Measurements from ENCODE around the gene NOP9.

DNA sequence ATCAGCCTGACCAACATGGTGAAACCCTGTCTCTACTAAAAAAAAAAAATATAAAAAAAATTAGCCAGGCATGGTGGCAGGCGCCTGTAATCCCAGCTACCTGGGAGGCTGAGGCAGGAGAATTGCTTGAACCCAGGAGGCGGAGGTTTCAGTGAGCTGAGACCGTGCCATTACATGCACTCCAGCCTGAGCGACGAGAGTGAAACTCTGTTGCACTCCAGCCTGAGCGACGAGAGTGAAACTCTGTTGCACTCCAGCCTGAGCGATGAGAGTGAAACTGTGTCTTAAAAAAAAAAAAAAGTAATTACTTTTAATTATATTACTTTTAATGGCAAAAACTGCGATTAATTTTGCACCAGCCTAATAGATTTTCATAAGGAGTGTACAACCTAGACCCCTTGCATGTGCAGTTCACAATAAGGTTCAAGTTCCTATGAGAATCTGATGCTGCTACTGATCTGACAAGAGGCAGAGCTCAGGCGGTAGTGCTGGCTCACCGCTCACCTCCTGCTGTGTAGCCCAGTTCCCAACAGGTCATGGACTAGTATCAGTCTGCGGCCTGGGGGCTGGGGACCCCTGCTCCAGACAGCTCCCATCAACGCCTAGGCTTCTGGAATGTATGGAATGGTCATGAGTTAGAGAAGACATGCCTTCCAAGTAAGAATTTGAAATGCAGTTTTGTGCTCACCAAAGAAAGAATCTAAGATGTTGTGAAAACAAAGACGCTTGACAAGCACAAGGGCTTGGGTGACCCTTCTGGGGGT, 21.7 kb downstream of the NOP9 start:
- TF ChIP-seq, protein P1, sequence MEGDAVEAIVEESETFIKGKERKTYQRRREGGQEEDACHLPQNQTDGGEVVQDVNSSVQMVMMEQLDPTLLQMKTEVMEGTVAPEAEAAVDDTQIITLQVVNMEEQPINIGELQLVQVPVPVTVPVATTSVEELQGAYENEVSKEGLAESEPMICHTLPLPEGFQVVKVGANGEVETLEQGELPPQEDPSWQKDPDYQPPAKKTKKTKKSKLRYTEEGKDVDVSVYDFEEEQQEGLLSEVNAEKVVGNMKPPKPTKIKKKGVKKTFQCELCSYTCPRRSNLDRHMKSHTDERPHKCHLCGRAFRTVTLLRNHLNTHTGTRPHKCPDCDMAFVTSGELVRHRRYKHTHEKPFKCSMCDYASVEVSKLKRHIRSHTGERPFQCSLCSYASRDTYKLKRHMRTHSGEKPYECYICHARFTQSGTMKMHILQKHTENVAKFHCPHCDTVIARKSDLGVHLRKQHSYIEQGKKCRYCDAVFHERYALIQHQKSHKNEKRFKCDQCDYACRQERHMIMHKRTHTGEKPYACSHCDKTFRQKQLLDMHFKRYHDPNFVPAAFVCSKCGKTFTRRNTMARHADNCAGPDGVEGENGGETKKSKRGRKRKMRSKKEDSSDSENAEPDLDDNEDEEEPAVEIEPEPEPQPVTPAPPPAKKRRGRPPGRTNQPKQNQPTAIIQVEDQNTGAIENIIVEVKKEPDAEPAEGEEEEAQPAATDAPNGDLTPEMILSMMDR (IDR thresholded peaks at IDR 0.05): no peak
- TF ChIP-seq POLR2A (IDR thresholded peaks at IDR 0.05): no peak
- no peak for TF ChIP-seq POLR2AphosphoS5 (IDR thresholded peaks at IDR 0.05)
